ENCODE data around the gene DNAJA4.
A peak's percentile ranks its signal among the peaks of the same experiment; 100 is the strongest.
"Not testable (repeated sequence)": the region's sequence is repeated elsewhere in the genome, so short reads cannot be mapped to it uniquely, and the experiment has no call there.

The DNAJA4 gene

GRCh38 chr15:78244893-78245292, 19.5 kb upstream of the DNAJA4 start:
- no peak for DNase-seq

GRCh38 chr15:78245392-78245791, 19.0 kb upstream of the DNAJA4 start:
- not testable (repeated sequence) for DNase-seq

DNA sequence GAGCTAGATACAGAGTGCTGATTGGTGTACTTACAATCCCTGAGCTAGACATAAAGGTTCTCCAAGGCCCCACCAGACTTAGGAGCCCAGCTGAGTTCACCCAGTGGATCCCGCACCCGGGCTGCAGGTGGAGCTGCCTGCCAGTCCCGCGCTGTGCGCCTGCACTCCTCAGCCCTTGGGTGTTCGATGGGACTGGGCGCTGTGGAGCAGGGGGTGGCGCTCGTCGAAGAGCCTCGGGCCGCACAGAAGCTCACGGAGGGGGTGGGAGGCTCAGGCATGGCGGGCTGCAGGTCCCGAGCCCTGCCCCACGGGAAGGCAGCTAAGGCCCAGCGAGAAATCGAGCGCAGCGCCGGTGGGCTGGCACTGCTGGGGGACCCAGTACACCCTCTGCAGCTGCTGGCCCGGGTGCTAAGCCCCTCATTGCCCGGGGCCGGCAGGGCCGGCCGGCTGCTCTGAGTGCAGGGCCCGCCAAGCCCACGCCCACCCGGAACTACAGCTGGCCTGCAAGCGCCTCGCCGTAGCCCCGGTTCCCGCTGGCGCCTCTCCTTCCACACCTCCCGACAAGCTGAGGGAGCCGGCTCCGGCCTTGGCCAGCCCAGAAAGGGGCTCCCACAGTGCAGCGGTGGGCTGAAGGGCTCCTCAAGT, 18.3 kb upstream of the DNAJA4 start:
- DNase-seq: not testable (repeated sequence)

DNA sequence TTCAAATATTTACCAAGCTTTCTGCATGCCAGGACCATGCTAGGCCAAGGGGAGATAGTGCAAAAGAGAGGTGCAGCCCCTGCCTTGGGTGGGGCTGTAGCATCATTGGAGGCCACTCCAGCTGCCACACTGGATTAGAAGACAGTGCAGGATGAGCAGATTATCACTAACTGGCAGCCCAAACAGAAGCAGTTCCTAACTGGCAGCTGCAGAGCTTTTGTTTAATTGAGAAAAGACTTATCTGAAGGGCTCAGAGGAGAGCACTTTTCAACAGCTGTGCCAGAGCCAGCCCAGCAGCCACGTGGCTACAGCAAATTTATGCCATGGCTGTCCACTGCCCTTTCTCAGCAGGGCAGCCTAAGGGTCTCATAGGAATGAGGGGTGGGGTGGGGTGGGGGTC, 16.5 kb upstream of the DNAJA4 start:
- no peak for DNase-seq

DNA sequence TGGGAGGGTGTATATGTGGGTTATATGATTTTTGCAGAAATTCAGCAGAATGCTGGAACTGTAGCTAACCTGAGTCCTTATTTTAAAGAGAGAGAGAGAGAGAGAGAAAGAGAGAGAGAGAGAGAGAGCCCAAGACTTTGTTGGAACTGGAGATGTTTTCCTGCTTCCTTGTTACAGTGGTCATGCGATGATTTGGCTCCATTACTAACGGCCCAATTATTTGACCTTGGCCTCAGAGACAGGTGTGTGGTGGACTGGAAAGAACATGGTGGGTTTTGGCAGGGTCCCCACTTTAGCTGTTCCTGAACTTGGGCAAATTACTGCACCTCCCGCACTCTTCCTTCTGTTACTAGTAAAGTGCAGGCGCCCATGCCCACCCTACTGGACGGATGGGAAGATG, 15.2 kb upstream of the DNAJA4 start:
- no peak for DNase-seq

DNA sequence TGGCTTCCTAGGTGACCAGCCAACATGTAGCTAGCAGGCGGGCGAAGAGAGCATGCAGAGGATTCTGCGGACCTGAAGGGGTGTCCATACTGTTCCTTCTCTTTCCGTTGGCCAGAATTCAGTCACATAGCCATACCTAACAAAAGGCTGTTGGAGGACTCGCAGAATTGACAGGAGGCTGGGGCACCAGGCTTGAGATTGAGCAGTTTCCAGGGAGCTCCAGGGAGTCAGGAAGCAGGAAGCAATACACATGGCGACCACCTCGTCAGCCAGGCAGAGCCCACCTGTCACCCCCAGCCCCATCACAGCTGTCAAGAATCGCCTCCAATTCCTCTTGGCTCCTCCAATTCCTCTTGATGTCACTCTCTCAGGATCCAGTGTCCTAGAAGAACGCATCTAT, 13.2 kb upstream of the DNAJA4 start:
- no peak for DNase-seq

DNA sequence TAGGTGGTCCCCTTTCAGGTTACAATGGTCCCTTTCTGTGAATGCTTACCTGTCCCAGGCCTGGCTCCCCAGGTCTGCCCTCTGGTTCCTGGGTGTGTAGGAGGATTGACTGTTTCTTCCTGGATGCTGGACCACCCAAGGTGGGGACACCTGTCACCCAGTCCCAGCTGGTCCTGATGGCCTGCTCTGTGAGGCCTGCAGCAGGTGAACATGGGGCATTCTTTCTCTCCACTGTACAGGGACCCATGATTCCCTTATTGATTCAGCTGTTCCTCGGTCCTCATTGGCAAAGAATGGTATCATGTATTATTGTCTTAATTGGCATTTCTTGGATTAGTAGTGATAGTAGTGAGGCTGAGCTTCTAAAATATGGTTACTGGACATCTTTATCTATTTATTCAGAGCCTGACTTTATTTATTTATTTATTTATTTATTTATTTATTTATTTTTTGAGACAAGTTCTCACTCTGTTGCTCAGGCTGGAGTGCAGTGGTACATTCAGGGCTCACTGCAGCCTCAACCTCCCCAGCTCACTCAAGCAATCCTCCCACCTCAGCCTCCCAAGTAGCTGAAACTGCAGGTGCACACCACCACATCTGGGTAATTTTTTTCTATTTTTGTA, 8.8 kb upstream of the DNAJA4 start:
- DNase-seq: no peak

GRCh38 chr15:78256044-78256437, 8.3 kb upstream of the DNAJA4 start:
- DNase-seq: no peak

- DNase-seq: no peak
These were observed 6.7 kb upstream of the DNAJA4 start for GRCh38 chr15:78257681-78258080.

GRCh38 chr15:78259232-78259631, 5.1 kb upstream of the DNAJA4 start:
- DNase-seq: no peak

DNA sequence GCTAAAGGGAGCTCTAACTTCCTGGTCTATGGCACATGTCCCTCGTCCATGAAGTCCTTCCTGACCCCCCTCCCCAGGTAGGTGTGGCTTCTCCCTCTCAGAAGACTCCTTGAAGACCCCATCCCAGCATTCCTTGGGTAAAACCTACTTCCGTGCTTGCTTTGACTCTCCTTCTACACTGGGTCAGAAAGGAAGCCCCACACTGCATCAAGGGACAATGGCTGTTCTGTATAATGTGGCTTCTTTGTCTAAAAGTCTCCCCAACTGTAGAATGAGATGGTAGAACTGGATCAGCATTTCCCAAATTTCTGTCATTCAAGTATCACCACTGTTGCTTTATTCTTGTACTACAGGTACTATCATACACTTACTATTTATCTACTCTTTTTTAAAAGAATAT, 3.9 kb upstream of the DNAJA4 start:
- no peak for DNase-seq

- no peak for DNase-seq
These were observed 3.3 kb upstream of the DNAJA4 start for GRCh38 chr15:78261062-78261461.

GRCh38 chr15:78263351-78263781, 996 bp upstream of the DNAJA4 start:
- DNase-seq: no peak

- no peak for DNase-seq
These were observed 457 bp upstream of the DNAJA4 start for GRCh38 chr15:78263907-78264303.

DNA sequence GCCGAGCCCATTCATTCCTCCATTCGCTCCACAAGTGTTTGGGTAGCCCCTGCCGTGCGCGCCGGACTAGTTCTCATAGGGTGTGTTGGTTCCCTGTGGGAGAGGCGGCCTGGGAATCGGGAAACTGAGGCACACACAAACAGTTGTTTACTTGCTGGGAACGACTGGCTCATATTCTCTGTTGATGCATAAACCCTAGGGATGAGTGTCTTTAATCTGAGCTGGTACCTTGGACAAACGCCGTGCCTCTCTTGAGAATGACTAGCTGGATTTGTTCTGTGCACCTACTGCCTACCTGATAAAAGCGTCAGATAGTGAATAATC, 737 bp downstream of the DNAJA4 start:
- no peak for DNase-seq

- DNase-seq: peak in 1 of 2 experiments; percentile 27
These were observed 1.4 kb downstream of the DNAJA4 start for GRCh38 chr15:78265752-78266224.

DNA sequence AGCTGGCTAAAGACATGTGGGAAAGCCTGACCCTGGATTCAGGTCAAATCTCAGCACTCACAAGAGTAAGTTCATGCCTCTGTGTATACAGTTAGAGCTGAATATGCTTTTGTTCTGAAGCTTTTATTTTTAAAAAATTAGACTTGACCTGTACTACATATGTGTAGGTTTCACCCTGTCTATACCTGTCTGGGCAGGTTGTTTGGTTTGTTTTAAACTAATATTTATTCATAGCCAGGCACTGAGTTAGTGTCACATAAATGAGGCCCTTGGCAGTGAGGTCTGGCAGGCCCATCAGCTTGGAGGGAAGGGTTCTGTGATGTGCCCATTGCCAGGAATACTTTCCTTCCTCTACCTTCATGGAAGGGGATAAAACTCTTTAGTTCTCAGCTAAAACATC, 1.9 kb downstream of the DNAJA4 start:
- no peak for DNase-seq

DNA sequence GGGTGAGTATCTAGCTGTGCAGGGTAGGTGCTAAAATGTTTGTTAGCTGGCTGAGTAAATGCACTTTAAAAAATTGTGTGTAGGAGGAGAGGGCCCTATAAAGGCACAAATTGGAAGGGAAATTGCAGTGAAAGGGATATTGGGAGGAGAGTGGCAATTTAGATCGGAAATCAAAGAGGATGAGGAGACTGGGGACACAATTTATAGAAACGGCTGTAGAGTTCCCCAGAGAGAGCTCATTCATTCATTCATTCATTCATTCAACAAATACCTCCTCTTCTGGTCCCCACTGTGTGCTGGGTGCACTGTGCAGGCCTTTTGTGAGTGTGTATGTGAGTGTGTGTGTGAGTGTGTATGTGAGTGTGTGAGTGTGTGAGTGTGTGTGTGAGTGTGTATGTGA, 2.4 kb downstream of the DNAJA4 start:
- DNase-seq: no peak

DNA sequence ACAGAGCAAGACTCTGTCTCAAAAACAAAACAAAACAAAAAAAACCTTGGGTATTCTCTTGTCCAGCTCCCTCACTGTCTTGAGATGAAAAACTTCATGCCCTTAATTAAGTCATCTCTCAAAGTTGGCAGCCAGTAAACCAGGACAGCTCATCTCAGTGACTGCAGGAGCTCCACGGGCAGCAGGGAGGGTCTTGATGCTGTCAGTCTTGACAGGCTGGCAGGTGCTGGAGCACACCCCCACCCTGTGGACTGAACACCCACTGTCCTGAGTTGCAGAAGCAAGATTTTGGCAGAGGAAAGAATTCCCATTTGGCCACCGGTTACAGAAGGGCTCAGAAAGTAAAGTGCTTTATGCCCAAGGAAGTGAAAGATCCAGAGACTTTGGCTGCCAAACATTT, 8.0 kb downstream of the DNAJA4 start:
- DNase-seq: no peak

DNA sequence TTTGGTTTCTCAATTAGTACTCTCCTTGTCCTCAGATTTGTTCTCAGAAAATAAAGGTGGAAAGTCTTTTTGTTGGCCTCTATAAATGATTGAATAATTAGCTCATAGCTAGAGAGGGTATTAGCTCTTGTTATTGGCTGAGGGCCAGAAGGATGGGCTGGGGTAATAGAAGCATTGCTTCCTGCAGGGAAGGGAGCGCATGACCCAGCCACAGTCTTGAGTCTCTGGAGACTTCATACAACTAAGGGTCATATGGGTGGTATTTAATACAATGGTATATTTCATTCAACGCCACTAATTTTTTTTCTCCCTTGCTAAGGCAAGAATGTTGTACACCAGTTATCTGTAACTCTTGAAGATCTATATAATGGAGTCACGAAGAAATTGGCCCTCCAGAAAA, 8.4 kb downstream of the DNAJA4 start:
- no peak for DNase-seq

- DNase-seq: no peak
These were observed 10.6 kb downstream of the DNAJA4 start for GRCh38 chr15:78274994-78275393.

DNA sequence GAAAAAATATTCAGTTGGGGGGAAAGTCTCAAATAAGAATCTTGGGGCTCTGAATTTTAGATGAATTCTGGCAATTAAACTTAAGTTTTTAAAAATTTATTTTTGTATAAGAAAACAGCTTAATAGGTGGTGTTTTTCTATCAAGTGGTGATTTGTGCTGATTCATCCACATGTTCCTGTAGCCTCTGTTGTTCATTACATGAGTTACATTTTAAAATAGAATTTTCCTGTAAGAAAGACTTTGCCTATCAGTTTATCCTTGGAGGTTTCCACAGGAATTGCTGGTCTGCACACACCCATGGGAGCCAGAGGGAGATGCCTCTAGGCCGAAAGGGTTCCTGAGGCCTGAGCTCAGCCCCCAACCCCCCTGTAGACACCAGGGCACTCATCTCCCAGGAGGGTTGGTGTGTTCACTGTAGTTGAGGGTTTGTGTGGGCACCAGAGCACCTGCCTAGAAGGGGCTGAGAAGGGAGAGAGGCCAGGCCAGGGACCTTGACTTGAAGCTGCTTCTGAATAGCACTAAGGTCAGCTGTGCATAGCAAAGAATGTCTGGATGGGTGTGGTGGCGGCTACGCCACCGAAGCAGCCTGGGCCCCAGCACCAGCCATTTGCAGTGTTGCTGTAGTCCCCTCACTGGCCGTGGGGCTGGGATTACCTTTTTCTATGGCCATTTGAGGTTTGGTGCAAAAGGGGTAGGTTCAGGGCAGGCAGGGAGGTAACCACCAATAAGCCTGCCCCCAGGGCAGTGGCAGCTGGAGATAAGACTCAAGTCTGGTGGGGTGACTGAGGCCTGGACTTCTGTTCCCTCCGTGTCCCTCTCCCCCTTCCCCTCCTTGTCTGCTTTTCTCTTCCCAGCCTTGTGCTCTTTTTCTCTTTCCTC, 11.9 kb downstream of the DNAJA4 start:
- no peak for DNase-seq

- no peak for DNase-seq
These were observed 16.1 kb downstream of the DNAJA4 start for GRCh38 chr15:78280319-78281072.
